GM21717 (cell line): ENCODE data around the gene NPM3.

Experiments used
- ATAC-seq: cut with Tn5 transposase; IDR thresholded peaks from one replicate; pipeline ENCODE4 v1.9.1; 2021; ENCODE audit warnings: mild to moderate bottlenecking, moderate library complexity; ENCODE audit not compliant: unreplicated experiment

The NPM3 gene

DNA sequence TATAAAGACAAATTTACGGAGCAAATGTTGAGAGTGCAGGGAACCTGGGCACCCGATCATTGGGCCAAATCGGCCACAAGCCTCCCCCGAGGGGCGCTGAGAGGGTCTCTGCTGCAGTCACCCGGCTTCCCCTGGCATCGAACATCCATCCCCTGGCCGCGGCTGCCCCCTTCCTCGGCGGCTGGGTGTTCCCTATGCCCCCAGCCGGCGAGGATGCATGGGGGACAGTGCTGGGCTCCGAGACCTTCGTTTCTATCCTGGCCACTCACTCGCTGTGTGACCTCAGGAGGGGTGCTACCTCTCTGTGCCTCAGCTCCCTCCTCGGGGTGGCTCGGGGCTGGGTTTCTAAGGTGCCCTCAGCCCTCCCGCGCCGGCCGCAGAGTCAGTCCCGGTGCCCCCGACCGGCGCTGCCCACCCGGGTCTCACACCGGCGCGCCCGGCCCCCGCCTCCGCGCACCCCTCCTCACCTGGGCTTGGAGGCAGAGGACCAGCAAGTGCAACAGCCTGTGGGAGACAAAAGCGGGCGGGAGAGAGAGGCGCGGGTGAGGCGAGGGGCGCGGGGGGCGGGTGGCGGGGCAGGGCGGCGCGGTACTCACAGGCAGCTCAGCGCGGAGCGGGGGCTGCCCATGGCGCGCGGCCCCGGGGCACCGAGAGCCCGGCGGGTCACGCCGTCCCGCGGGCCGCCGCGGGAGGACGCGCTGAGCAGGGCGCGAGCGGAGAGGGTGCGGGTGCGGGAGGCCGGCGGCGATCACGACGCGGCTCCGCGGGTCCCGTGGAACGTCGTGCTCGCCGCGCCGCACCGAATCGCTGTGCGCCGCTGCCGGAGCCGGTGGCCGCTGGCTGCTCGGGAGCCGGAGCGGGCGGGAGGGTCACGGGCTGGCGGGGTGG lies 7.7 kb downstream of the NPM3 start, which contains the start of gene FGF8:
Gene FGF8 (minus strand): TSS at position 842 of the 888 bp plus-strand sequence. CDS start 214 bp downstream, at position 628.
- no peak for ATAC-seq

DNA sequence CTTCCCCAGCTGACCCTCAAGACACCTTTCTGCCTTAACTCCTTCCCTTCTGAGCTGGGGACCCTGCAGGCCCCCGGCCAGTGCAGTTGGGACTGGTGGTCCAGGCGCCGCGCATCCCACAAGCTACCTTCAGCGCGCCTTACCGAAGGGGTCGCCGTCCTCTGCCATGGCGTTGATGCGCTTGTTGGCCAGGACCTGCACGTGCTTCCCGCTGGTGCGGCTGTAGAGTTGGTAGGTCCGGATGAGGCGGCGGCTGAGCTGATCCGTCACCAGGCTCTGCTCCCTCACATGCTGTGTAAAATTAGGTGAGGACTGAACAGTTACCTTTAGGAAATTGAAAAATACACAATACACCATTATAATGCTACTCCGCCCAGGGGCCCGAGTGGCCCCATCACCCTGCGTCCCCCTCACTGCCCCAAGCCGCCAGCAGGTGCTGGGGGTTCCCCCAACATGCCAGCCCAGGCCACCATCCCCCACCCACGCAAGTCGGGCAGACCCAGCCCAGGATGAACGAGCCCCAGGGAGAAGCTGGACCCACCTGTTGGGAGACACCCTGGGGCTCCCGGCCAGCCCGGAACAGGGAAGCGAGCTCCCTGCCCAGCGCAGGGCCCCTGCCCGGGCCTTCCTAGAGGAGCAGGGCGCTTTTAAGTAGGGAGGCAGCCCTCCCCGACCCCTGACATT lies 8.5 kb downstream of the NPM3 start:
- no peak for ATAC-seq

DNA sequence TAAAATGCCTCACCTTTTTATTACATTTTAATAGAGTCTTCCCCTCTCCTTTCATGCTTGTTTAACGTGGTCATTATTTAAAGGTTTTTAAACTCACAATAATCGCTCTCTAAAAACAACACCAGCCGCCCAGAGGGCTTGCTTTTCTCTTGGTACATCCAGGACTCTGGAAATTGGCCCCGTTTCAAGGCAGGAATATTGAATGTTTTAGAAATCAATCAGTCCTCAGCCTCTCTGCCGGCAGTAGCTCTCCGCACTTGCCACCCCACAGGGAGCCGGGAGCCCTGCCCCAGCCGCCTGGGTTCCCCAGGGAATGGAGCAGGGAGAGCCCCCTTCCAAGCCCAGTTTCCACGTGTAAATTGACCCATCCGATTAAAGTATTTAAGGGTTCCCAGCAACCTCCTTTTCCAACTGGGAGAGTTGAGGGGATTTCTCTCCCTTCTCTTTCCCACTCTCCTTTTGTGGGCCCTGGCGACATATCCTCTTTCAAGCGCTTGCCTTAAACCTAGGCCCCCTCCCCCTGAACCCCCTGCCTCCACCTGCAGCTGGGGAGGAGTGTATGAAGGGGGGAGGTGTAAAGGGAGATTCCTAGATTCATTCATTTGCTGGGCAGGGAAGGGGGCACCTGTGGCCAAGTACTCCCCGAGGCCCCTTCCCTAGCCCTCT lies 9.2 kb downstream of the NPM3 start:
- ATAC-seq, result no peak

DNA sequence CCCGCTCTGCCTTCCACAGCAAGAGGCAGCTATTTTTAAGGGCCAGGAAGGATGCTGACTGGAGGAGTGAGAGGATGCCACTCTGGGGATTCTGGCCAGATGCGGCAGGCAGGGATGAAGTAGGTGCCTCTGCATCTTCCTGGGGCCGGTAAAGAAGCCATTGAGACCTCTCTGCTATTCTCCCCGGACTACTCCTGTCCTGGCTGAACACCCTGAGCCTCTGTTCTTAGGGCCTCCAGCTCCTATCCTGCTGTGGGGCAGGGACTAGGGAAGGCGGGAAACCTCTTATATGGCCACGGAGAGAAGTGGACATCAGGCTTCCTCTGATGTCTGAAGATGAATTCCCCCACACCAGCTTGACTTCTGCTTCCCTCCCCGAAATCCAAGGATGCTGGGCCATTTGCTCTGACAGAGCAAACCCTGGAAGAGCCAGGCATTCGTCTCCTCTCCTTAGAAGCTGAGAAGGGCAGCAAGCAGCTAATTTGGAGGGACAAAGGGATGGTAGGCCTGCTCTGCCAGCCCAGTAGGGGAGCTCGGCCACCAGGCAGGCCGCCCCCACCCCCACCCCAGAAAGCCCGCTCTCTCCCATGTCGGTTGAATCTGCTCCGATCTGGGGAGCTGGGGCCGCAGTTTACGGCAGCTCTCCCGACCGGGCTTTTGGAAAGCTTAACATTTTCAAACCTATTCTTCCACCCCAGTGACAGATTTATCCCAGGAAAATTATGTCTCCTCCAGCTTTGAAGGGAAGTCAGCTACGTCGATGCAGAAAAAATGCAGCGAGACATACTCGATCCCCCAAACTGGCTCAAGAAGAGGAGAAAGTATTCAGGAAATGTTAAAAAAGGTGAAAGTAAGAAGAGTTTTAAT lies 10.1 kb downstream of the NPM3 start:
- no peak for ATAC-seq

DNA sequence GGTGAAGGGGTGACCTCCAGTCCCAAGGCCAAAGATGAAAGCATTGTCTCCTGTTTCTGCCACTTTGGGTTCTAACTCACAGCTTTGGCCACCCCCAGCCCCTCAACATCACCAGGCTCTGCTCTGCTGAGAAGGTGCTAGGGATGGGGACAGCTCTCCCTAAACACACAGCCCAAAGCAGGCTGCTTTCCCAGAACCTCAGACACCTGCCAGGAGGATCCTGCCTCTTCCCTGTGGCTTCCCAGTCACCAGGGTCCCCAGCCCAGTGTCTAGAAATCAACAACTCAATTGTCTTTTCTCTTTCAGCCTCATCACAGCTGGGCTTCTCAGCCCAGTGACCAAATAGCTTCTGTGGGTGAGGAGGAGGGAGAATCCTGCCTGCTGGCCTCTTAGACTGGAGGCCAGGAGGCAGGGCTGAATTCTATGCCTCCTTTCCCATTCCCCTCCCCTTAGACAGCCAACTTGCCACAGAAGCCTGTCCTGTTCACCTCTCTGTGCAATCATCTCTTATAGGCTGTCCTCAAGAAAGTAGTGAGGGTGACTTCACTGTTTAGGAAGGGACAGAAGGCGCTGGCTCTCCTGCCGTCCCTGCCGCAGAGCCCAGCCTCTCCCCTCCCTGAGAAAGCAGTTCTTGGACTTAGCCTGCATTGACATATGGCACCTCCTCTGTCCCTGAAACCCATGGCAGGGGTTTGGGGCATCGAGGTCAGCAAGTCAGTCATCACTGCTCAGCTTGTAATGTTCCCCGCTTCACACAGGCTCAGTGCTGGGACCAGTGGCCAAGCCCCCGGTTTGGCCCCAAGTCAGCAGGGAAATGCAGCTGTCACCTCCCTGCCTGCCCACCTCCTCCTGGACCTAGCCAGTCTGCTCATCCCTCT lies 11.0 kb downstream of the NPM3 start:
- no peak for ATAC-seq

DNA sequence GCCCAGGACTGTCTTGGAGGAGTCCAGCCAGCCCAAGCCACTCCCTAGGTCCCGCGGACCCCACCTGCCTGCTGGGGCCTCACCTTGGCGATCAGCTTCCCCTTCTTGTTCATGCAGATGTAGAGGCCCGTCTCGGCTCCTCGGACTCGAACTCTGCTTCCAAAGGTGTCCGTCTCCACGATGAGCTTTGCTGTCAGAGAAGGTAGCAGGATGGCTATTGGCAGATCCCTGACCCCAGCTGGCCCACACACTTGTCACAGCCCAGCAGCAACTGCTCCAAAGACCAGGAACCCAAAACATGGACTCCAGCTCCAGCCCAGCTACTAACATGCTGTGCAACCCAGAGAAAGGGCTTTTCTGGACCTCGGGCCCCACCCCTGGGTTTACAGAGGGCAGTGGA lies 11.9 kb downstream of the NPM3 start:
- no peak for ATAC-seq

DNA sequence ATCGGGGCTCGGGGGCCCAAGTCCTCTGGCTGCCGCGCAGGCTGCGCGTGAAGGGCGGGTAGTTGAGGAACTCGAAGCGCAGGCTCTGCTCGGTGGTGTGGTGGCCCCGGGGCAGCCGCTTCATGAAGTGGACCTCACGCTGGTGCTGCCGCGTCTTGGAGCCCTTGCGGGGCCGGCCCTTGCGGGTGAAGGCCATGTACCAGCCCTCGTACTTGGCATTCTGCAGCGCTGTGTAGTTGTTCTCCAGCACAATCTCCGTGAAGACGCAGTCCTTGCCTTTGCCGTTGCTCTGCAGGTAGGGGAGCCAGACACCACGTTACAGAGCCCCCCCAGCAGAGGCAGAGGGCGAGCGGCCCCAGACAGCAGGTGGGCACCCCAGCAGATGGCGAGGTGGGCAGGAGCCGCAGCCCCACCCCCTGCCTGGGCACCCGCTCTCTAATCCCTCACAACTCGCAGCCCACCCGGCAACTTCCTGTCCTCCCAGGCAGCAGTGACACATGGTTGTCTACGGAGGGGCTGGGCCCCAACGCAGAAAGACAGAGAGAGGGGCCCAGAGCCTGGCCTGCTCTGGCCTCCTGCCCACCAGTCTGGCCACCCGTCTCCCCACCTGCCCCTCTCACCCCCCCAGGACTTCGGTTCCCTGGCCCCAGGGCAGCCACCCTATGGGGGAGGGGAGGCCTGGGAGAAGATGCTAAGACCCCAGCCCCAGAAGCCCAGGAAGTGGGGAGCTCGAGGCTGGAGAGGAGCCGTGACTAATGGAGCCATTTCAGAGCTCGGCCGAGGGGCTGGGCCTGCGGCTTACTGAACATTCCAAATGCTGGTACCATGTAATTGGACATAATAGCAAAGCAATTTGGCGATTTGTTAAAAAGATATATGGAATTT lies 12.7 kb downstream of the NPM3 start:
- ATAC-seq, result no peak

DNA sequence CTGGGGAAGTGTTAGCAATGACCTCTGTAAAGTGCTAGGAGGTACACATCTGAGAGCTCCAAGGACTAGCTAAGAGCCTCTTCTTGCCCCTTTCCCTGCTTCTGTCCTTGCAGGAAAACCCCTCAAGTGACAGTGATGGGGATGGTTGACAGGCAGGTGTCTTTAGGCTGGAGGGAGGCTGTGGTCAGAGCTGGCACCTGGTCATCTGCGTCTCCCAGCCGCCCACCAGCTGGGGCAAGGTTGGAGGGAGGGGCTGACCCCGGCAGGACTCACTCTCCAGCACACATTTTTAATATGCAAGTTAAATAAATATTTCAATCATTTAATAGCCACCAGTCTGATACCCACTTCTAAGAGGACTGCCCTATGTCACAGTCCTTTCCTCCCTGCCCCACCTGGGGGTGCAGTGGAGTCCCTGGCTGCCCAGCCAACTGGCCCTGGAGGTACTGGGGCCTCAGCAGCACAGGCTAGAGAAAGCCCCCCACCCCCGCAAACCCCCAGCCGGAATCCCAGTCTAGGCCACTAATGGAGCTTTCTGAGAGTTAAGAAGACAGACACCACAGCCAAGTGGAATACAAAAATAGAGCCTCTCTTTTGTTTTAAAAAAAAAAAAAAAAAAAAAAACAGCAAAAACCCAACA lies 13.6 kb downstream of the NPM3 start:
- ATAC-seq, result no peak

DNA sequence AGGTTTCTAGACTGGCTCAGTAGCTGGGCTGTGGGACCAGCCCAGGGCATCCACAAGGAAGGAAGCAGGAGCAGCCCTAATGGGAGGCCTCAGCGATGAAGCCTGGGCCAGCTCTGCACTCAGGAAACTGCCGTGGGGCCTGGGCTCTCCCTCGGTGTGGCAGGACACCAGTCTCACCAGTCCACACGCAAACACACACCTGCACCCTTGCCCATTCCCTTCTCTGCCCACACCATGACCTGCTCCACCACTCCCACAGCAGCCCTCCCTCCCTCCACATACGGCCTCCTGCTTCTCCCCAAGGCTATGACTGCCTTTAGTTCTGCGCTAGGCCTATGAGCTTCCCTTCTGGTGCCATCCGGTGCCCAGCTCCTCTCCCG lies 14.5 kb downstream of the NPM3 start:
- ATAC-seq, result no peak

DNA sequence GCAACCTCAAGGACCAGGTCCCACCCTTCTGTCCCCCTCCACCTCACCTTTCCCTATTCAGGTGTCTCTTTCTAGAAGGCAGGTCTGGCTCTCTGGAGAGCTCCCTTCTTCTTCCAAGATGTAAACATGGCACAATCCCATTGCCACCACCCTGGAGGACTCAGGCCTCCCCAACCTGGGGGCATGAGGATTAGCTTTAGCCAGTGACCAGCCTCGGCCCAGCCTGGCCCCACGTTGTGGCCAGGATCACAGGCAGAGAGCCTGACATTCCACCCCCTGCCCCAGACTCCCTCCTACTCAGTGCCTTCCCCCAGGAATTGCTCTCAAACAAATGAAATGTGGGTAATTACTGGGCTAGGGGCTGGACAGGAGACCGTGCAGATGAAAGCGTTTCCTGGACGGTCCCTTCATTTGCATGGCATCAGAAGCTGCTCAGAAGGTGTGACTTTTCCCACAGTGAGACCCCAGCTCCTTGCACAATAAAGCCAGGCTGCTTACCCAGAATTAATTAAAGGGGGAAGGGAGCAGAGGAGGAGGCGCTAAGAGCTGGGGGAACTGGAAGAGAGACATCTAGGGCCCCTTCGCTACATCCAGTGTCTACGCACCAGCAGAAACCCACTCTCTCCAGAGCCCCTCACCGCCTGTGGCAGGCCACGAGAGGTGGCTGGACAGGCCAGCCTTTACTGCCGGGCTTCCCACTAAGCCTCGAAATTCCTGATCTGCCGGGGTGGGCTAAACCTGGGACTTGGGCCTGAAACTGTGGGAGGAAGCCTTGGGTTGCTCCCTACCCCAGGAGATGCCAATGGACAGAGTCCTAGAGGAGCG lies 15.1 kb downstream of the NPM3 start:
- ATAC-seq, result no peak

DNA sequence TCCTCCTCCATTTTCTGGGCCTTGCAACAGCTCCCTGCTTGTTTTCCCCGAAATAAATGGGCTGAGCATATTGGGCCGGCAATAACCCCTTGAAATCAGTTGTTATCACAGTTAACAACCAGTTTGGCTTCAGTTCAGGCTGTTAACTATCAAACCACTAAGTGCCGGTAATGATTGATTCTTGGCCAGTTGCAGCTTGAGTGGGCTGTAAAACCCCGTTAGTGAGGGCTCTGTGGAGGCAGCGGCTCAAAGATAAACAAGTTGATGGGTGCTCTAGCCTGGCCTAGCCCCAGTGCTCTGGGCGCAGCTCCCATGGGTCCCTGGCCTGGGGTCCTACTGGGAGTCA lies 15.7 kb downstream of the NPM3 start:
- ATAC-seq, result no peak

DNA sequence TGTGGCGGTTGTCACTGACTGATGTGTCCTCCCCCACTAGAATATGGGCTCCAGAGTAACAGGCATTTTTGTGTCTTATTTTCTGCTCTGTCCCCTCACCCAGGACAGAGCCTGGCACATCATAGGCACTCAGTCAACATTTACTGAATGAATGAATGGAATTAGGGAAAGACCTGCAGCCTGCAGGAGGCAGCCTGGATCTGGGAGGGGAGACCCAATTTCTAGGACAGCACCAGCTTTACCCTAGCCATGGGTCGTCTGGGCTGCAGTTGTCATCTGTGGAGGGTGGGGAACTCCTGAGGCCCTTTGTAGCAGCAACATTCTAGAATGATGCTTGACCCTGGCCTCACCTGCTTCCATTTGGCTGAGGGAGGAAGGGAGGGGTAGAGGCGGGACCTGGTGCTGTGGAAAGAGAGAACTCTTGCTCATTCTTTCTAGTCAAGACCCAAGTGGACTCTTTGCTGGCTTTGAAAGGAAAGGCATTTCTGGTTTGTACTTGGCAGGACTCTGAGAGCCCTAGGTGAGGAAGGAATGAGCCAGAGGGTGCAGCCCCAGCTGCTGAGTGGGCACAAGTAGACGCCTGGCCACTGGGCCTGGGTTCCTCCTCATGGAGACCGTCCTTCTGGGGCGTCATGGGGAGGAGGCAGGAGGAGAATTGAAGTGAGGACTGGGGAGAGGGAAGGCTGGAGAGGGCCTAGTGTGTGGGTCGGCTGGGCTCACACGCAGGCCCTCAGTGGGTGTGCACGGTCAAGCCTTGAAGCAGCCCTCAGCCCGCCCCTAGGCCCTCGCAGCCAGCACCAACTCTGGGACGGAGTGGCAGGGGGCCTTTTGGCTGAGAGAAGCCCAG lies 16.3 kb downstream of the NPM3 start:
- no peak for ATAC-seq

DNA sequence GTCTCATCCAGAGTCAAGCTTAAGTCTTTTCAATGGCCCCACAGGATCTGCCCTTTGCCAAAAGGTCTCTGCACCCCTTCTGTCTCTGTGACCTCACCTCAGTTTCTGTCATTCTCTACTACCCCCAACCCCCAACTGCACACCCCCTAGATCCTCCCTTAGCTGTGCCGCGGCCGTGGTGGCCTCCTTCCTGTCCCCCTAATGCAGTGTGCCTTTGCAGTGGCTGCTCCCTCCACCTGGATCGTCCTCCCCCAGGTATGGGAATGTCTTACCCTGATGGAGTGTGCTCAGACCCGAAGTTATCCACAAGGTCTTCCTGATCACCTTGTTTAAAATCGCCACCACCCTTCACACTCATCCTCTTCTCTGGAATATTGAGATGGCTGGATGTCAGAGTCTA lies 16.9 kb downstream of the NPM3 start:
- ATAC-seq, result no peak

DNA sequence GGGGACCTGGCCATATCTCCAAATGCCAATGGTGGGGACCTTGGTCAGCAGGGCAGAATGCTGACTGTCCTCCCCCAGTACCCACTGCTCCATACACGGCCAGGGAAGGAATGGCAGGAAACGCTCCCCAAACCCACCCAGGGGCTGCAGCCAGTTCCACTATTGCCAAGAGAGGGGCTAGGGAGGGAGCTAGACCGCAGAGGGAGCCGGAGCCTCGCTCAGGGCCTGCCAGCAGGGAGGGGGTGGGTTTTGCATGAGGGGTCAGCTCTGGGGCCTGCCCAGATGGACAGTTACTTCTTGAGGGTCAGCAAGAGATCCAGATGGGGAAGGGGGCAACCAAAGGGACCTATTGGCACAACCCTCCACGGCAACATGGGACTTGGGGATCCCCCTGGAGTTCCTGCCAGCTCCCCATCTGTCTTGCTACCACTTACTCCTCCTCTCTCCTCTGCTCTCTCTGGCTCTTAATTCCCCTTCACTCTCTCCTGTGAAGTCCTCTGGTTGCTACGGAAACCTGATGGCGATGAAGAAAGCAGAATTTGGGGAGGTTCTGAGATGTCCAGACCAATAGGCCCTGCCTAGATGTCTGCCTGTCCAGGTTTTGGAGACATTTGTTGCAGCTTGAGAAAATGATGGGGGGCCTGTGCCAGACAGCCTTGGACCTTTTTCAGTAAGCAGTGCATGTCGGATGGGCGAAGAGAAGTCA lies 20.0 kb downstream of the NPM3 start:
- ATAC-seq, result no peak

DNA sequence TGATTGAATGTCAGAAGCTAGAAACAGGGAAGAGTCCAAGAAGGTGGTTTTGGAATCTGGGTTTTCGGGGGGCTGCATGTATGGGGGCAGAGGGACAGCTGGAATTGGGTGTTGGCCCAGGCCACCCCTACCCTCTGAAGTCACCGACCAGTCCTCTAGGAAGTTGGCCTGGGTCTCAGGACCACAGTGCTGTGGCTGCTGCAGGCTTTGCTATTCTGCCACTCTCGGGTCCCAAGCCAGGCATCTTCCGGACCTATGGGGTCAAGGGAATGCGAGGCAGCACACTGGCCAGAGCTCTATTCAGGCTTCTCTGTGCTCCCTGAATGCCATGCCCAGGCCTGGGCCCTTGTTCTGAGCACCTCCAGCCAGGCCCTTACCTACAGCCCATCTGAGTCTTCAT lies 20.5 kb downstream of the NPM3 start:
- ATAC-seq, result no peak

DNA sequence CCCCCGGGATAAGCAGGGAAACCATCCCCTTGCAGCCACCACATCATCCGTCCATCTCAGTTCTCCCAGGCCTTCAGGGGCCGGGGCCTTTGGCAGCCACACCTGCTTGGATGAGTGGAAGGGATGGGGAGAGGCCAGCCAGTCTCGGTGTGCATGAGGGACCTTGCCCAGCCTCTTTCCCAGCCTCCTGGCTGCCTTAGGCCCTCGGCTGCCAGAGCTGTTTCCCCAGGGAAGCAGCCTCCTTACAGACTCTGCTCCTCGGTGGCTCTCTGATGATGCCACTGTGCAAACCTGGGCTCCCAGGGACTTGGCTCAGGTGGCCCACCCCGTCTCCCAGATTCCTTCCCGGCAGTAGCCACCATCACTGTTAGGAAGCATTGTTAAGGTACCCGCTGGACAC lies 22.0 kb downstream of the NPM3 start:
- no peak for ATAC-seq
